Gastrocnemius medialis (tissue), 4 donors: ENCODE measurements around the gene CCL11. TPM values are rescaled to one million over a fixed set of nuclear protein-coding genes. Genes with fewer than 3 reads are reported as not detected.
A peak's percentile ranks its signal among the peaks of the same experiment; 100 is the strongest.

Experiments
- ATAC-seq, 2 donors: fragments of 150-250 bp; one replicate each; pipeline ENCODE4 v1.9.1; 2016
- DNase-seq, 2 donors: peaks; one replicate each; pipeline ENCODE4 v3.0.0-alpha.2; 2019
- H3K27ac ChIP-seq, 4 donors: fragments of 200-600 bp; sonication (generic); 1 replicate in 1 of 4; 2 replicates in 3 of 4; pipeline ENCODE4 v1.5.1; 2016 to 2018; ENCODE audit warnings: mild to moderate bottlenecking in 2 of 4, moderate library complexity in 1 of 4
- H3K27me3 ChIP-seq, 3 donors: fragments of 200-600 bp; sonication (generic) in 2 of 3; 1 replicate in 1 of 3; 2 replicates in 2 of 3; pipeline versions ENCODE4 v1.5.1 to v1.6.0; 2016 to 2019; ENCODE audit warnings: mild to moderate bottlenecking in 1 of 3, moderate library complexity in 1 of 3
- H3K36me3 ChIP-seq, 2 donors: fragments of 200-600 bp; sonication (generic) in 1 of 2; one replicate each; pipeline ENCODE4 v1.5.1; 2017 to 2018
- H3K4me1 ChIP-seq, 2 donors: fragments of 200-600 bp; sonication (generic) in 1 of 2; one replicate each; pipeline ENCODE4 v1.5.1; 2016 to 2017; ENCODE audit warnings: mild to moderate bottlenecking in 2 of 2
- H3K4me3 ChIP-seq, 4 donors: fragments of 200-600 bp; sonication (generic) in 3 of 4; 1 replicate in 1 of 4; 2 replicates in 3 of 4; pipeline ENCODE4 v1.5.1; 2016 to 2019; ENCODE audit warnings: mild to moderate bottlenecking in 2 of 4
- H3K9me3 ChIP-seq, 3 donors: fragments of 200-600 bp; sonication (generic) in 2 of 3; 1 replicate in 1 of 3; 2 replicates in 2 of 3; pipeline ENCODE4 v1.5.1; 2016 to 2019
- CTCF ChIP-seq, 5 experiments: fragments of 450-650 bp in 3 of 5; fragments of 200-600 bp in 2 of 5; sonication (generic) in 2 of 5; IDR thresholded peaks in 4 of 5; conservative IDR thresholded peaks in 1 of 5; 1 replicate in 4 of 5; 2 replicates in 1 of 5; pipeline ENCODE4 v1.5.1; 2016 to 2019; ENCODE audit warnings: antibody characterized with exemption in 5 of 5, mild to moderate bottlenecking in 3 of 5, moderate library complexity in 3 of 5
- POLR2A ChIP-seq, 2 donors: fragments of 450-650 bp; IDR thresholded peaks; one replicate each; pipeline ENCODE4 v1.6.1; 2017; ENCODE audit warnings: antibody characterized with exemption in 2 of 2, mild to moderate bottlenecking in 2 of 2, moderate library complexity in 2 of 2
- in situ Hi-C, 4 donors: fragments of 200-750 bp; cut with MboI; loops; one replicate each; pipeline versions ENCODE4 v1.15.0 to v1.8.0; 2017; ENCODE audit warnings: low sequenced_read_pairs in 4 of 4
- intact Hi-C: fragments of 100-400 bp; cut with DNase I; formaldehyde crosslinking; loops from one replicate; pipeline ENCODE4 v1.15.1; 2023; ENCODE audit warnings: low total_unique reads
- total RNA-seq, 4 donors: library from RNA; depleted of rRNA; stranded (reverse); fragments of >200 nt; gene quantifications; one replicate each; pipeline versions ENCODE4 v1.1.0 to v1.2.3, GENCODE V29; 2016

The CCL11 gene
- total RNA-seq, 4 donors from 2014 or later = not detected

GRCh38 chr17:34252095-34252443 lies 33.5 kb upstream of the CCL11 start:
- peaks cover 34 to 76% of the 10 kb centered on the region in 2 donors for H3K4me1 ChIP-seq
- H3K4me3 ChIP-seq = no peak overlapping the region
- TF ChIP-seq POLR2A (IDR thresholded peaks at IDR 0.05) = no peak
- no peak for TF ChIP-seq CTCF (IDR thresholded peaks at IDR 0.05 in 4 of 5, conservative IDR thresholded peaks at IDR 0.05 in 1 of 5)
- intact Hi-C loops (loop anchor here (5.0 kb wide), 1 partner anchor 60 kb away; no protein-coding TSS in a partner anchor), in situ Hi-C loops (no loop called here)
- H3K36me3 ChIP-seq = no peaks in the 10 kb centered on the region
- no peak for DNase-seq
- peak overlapping the region; percentile 67 to 83 (median 77) for H3K27ac ChIP-seq
- no peaks in the 10 kb centered on the region for H3K27me3 ChIP-seq
- peak; percentile 4 to 16 for ATAC-seq
- no peaks in the 10 kb centered on the region for H3K9me3 ChIP-seq

GRCh38 chr17:34252444-34253138 lies 33.0 kb upstream of the CCL11 start:
- intact Hi-C loops = loop anchor here (5.0 kb wide), 1 partner anchor 60 kb away; no protein-coding TSS in a partner anchor
- H3K9me3 ChIP-seq = no peaks in the 10 kb centered on the region
- in situ Hi-C loops = no loop called here
- no peak overlapping the region for H3K4me3 ChIP-seq
- DNase-seq = peak; percentile 81 to 86
- H3K4me1 ChIP-seq = peaks cover 34 to 76% of the 10 kb centered on the region in 2 donors
- no peak for TF ChIP-seq POLR2A (IDR thresholded peaks at IDR 0.05)
- no peak for TF ChIP-seq CTCF (IDR thresholded peaks at IDR 0.05 in 4 of 5, conservative IDR thresholded peaks at IDR 0.05 in 1 of 5)
- H3K27ac ChIP-seq = peak overlapping the region; percentile 67 to 83 (median 77)
- peak; percentile 83 to 84 for ATAC-seq
- no peaks in the 10 kb centered on the region for H3K36me3 ChIP-seq
- H3K27me3 ChIP-seq = no peaks in the 10 kb centered on the region

- intact Hi-C loops = loop anchor here (5.0 kb wide), 1 partner anchor 59 kb away; no protein-coding TSS in a partner anchor
- H3K27ac ChIP-seq = peak overlapping the region; percentile 67 to 83 (median 77)
- no peak for TF ChIP-seq POLR2A (IDR thresholded peaks at IDR 0.05)
- no peak for TF ChIP-seq CTCF (IDR thresholded peaks at IDR 0.05 in 4 of 5, conservative IDR thresholded peaks at IDR 0.05 in 1 of 5)
- H3K4me3 ChIP-seq = no peak overlapping the region
- in situ Hi-C loops = no loop called here
- no peaks in the 10 kb centered on the region for H3K9me3 ChIP-seq
- DNase-seq (no peak), ATAC-seq (no peak)
- H3K36me3 ChIP-seq = no peaks in the 10 kb centered on the region
- H3K4me1 ChIP-seq = peaks cover 34 to 76% of the 10 kb centered on the region in 2 donors
- no peaks in the 10 kb centered on the region for H3K27me3 ChIP-seq
Observed at GRCh38 chr17:34253139-34253525, 32.4 kb upstream of the CCL11 start.

- no peak overlapping the region for H3K4me3 ChIP-seq
- H3K36me3 ChIP-seq = no peaks in the 10 kb centered on the region
- in situ Hi-C loops = no loop called here
- no peaks in the 10 kb centered on the region for H3K9me3 ChIP-seq
- intact Hi-C loops = loop anchor here (5.0 kb wide), 1 partner anchor 58 kb away; no protein-coding TSS in a partner anchor
- H3K27me3 ChIP-seq = no peaks in the 10 kb centered on the region
- H3K27ac ChIP-seq = peak overlapping the region; percentile 67 to 83 (median 77)
- TF ChIP-seq CTCF (IDR thresholded peaks at IDR 0.05 in 4 of 5, conservative IDR thresholded peaks at IDR 0.05 in 1 of 5) (no peak), POLR2A (IDR thresholded peaks at IDR 0.05) (no peak)
- ATAC-seq (peak; percentile 43 to 54), DNase-seq (peak; percentile 23 to 31)
- peaks cover 34 to 66% of the 10 kb centered on the region in 2 donors for H3K4me1 ChIP-seq
Observed at GRCh38 chr17:34254146-34254545, 31.4 kb upstream of the CCL11 start.
